ENCODE results near the gene PACSIN2.

- TF ChIP-seq CTCF (IDR thresholded peaks at IDR 0.05; ENCODE audit: insufficient read depth, low read length) (no peak), POLR2AphosphoS5 (IDR thresholded peaks at IDR 0.05; ENCODE audit: low read depth) (no peak)
These were observed 49.8 kb downstream of the PACSIN2 start for GRCh38 chr22:42964994-42965699.
